ENCODE data around the gene ARF3.

Gene ARF3

GRCh38 chr12:48980389-48980952 lies 23.2 kb upstream of the ARF3 start:
- Histone ChIP-seq H3K9me3 (ENCODE audit: control insufficient read depth, low read length) (no peaks in the 10 kb centered on the region), H3K4me1 (ENCODE audit: control insufficient read depth, insufficient read depth, low read length, poor library complexity, severe bottlenecking) (peaks cover 18% of the 10 kb centered on the region), H3K27ac (ENCODE audit: low read depth, low read length, severe bottlenecking) (no peak overlapping the region), H3K4me3 (ENCODE audit: extremely low read depth, insufficient read depth, low read length, poor library complexity, severe bottlenecking) (peak overlapping the region; percentile 28), H3K36me3 (ENCODE audit: control insufficient read depth, insufficient read depth, low read length) (no peaks in the 10 kb centered on the region)
- WGBS, 2 experiments (ENCODE audit: insufficient coverage in 2 of 2), result 2 to 4% methylated on average over 36 to 38 of the region's 46 CpGs

- Histone ChIP-seq H3K9me3 (ENCODE audit: control insufficient read depth, low read length) (no peaks in the 10 kb centered on the region), H3K36me3 (ENCODE audit: control insufficient read depth, insufficient read depth, low read length) (no peaks in the 10 kb centered on the region), H3K27ac (ENCODE audit: low read depth, low read length, severe bottlenecking) (no peak overlapping the region), H3K4me3 (ENCODE audit: extremely low read depth, insufficient read depth, low read length, poor library complexity, severe bottlenecking) (no peak overlapping the region), H3K4me1 (ENCODE audit: control insufficient read depth, insufficient read depth, low read length, poor library complexity, severe bottlenecking) (peaks cover 18% of the 10 kb centered on the region)
- WGBS, 2 experiments (ENCODE audit: insufficient coverage in 2 of 2), result 3 to 4% methylated on average over 51 to 55 of the region's 55 CpGs
Observed at GRCh38 chr12:48979602-48980388, 22.5 kb upstream of the ARF3 start.

DNA sequence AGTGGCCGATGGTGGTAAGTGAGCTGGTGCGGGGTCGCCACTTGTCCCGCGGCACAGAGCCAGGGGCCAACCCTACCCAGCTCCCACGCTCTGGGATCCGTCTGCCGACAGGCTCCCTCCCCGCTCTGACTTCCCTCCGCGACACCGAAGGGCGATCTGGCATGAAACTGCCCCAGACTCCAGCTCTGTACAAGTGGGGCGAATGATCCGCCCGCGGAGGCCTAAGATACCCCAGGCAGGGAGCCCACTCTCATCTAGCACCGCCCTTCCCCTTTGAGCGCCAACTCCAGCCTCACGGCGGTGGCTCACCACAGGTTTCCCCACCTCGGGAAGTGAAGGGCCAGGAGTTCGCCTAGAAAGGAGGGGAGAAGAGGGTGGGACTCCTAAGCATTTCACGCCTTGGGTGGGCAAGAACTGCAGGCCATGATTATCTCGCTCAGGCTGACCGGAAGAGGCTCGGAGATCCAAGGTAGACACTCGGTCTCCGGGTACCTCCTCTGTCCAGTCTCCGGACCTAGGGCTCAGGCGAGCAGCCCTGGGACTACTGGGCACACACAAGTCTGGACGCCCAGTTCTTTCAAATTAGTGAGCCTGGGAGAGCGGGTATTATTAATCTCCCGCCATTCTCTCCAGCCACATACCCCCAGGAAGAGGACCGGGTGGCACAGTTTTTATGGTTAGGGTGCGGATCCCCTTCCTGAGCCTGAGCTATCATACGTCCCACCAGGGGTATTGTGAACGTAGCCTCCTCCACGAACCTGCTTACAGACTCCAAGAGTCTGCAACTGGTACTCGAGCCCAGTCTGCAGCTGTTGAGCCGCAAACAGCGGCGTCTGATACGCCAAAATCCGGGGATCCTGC lies 21.7 kb upstream of the ARF3 start:
- no peak overlapping the region for H3K27ac ChIP-seq (ENCODE audit: low read depth, low read length, severe bottlenecking)
- no peaks in the 10 kb centered on the region for H3K36me3 ChIP-seq (ENCODE audit: control insufficient read depth, insufficient read depth, low read length)
- no peaks in the 10 kb centered on the region for H3K9me3 ChIP-seq (ENCODE audit: control insufficient read depth, low read length)
- no peak overlapping the region for H3K4me3 ChIP-seq (ENCODE audit: extremely low read depth, insufficient read depth, low read length, poor library complexity, severe bottlenecking)
- peaks cover 18% of the 10 kb centered on the region for H3K4me1 ChIP-seq (ENCODE audit: control insufficient read depth, insufficient read depth, low read length, poor library complexity, severe bottlenecking)
- WGBS, 2 experiments (ENCODE audit: insufficient coverage in 2 of 2), result 3 to 8% methylated on average over 30 to 34 of the region's 45 CpGs

DNA sequence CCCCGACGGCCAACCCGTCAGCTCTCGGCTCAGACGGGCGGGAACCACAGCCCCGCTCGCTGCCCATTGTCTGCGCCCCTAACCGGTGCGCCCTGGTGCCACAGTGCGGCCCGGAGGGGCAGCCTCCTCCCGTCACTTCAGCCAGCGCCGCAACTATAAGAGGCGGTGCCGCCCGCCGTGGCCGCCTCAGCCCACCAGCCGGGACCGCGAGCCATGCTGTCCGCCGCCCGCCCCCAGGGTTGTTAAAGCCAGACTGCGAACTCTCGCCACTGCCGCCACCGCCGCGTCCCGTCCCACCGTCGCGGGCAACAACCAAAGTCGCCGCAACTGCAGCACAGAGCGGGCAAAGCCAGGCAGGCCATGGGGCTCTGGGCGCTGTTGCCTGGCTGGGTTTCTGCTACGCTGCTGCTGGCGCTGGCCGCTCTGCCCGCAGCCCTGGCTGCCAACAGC lies 21.0 kb upstream of the ARF3 start, which contains the start of gene WNT1:
Gene WNT1 (plus strand): TSS at position 32 of the 450 bp plus-strand sequence. CDS start 329 bp downstream, at position 361.
- H3K36me3 ChIP-seq (ENCODE audit: control insufficient read depth, insufficient read depth, low read length), result no peaks in the 10 kb centered on the region
- no peak within 1 kb of the TSS for H3K4me3 ChIP-seq (ENCODE audit: extremely low read depth, insufficient read depth, low read length, poor library complexity, severe bottlenecking)
- no peaks in the 10 kb centered on the region for H3K9me3 ChIP-seq (ENCODE audit: control insufficient read depth, low read length)
- 2 to 3% methylated on average over 35 to 42 of the region's 45 CpGs for WGBS, 2 experiments (ENCODE audit: insufficient coverage in 2 of 2)
- no peak within 1 kb of the TSS for H3K27ac ChIP-seq (ENCODE audit: low read depth, low read length, severe bottlenecking)
- H3K4me1 ChIP-seq (ENCODE audit: control insufficient read depth, insufficient read depth, low read length, poor library complexity, severe bottlenecking), result peaks cover 18% of the 10 kb centered on the region

- H3K9me3 ChIP-seq (ENCODE audit: control insufficient read depth, low read length), result no peaks in the 10 kb centered on the region
- H3K27ac ChIP-seq (ENCODE audit: low read depth, low read length, severe bottlenecking), result no peak overlapping the region
- H3K36me3 ChIP-seq (ENCODE audit: control insufficient read depth, insufficient read depth, low read length), result no peaks in the 10 kb centered on the region
- no peak overlapping the region for H3K4me3 ChIP-seq (ENCODE audit: extremely low read depth, insufficient read depth, low read length, poor library complexity, severe bottlenecking)
- 24 to 30% methylated on average over 28 to 45 of the region's 50 CpGs for WGBS, 2 experiments (ENCODE audit: insufficient coverage in 2 of 2)
- peaks cover 18% of the 10 kb centered on the region for H3K4me1 ChIP-seq (ENCODE audit: control insufficient read depth, insufficient read depth, low read length, poor library complexity, severe bottlenecking)
Observed at GRCh38 chr12:48977290-48978281, 20.3 kb upstream of the ARF3 start.

- WGBS, 2 experiments (ENCODE audit: insufficient coverage in 2 of 2), result 13 to 15% methylated on average over 12 to 15 of the region's 19 CpGs
- H3K4me1 ChIP-seq (ENCODE audit: control insufficient read depth, insufficient read depth, low read length, poor library complexity, severe bottlenecking), result peaks cover 18% of the 10 kb centered on the region
- H3K4me3 ChIP-seq (ENCODE audit: extremely low read depth, insufficient read depth, low read length, poor library complexity, severe bottlenecking), result no peak overlapping the region
- H3K36me3 ChIP-seq (ENCODE audit: control insufficient read depth, insufficient read depth, low read length), result no peaks in the 10 kb centered on the region
- no peaks in the 10 kb centered on the region for H3K9me3 ChIP-seq (ENCODE audit: control insufficient read depth, low read length)
- H3K27ac ChIP-seq (ENCODE audit: low read depth, low read length, severe bottlenecking), result no peak overlapping the region
Observed at GRCh38 chr12:48973941-48974673, 16.8 kb upstream of the ARF3 start.

DNA sequence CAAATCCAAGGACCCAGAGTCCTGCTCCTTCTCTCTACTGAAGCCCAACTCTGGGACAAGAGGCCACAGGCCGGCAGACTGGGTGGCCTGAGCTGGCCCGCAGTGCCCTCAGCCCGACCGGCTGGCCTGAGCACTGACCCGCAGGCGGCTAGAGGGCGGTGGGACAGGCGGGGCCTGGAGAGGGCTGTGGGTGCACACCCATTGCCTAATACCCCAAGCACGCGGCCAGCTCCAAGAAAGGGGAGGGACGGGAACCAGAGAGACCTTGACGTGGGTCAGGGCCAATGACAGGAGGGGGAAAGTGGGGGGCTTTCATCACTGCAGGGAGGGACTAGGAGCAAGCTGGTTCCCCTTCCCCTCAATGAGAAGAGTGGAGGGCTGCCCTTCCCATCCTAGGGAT lies 16.2 kb upstream of the ARF3 start:
- no peaks in the 10 kb centered on the region for H3K9me3 ChIP-seq (ENCODE audit: control insufficient read depth, low read length)
- no peaks in the 10 kb centered on the region for H3K36me3 ChIP-seq (ENCODE audit: control insufficient read depth, insufficient read depth, low read length)
- no peak overlapping the region for H3K4me3 ChIP-seq (ENCODE audit: extremely low read depth, insufficient read depth, low read length, poor library complexity, severe bottlenecking)
- WGBS, 2 experiments (ENCODE audit: insufficient coverage in 2 of 2), result 55 to 59% methylated on average over 8 to 12 of the region's 12 CpGs
- no peak overlapping the region for H3K27ac ChIP-seq (ENCODE audit: low read depth, low read length, severe bottlenecking)
- peaks cover 12% of the 10 kb centered on the region for H3K4me1 ChIP-seq (ENCODE audit: control insufficient read depth, insufficient read depth, low read length, poor library complexity, severe bottlenecking)

DNA sequence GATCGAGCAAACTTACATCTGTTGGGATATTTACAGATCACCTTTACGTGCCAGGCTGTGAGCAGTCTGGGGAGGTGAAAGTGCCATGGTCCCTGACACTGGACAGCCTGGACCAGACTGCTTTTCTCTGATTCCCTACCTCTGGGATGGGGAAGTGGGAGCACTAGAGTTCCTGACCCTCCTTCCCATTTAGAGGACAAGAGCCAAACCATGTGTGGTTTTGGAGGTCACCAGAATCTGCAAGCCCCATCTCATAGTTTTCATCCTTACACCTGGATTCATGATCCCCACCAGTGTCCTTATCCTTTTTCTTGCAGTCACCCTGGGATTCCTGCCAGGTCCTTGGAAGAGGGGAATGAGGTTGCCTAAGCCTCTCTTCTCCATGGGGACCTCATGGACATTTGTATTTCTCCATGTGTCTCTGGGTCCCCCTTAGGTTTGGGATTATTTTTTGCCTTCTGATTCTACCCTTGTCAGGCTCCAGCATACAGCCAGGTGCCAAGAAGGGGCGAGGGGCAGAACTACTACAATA lies 15.7 kb upstream of the ARF3 start:
- Histone ChIP-seq H3K4me1 (ENCODE audit: control insufficient read depth, insufficient read depth, low read length, poor library complexity, severe bottlenecking) (peaks cover 12% of the 10 kb centered on the region), H3K36me3 (ENCODE audit: control insufficient read depth, insufficient read depth, low read length) (no peaks in the 10 kb centered on the region), H3K27ac (ENCODE audit: low read depth, low read length, severe bottlenecking) (no peak overlapping the region), H3K9me3 (ENCODE audit: control insufficient read depth, low read length) (no peaks in the 10 kb centered on the region), H3K4me3 (ENCODE audit: extremely low read depth, insufficient read depth, low read length, poor library complexity, severe bottlenecking) (no peak overlapping the region)
- WGBS, 2 experiments (ENCODE audit: insufficient coverage in 2 of 2), result 75% methylated on average over 2 of the region's 3 CpGs; no CpG with 5 or more reads in 1 of the 2 experiments

DNA sequence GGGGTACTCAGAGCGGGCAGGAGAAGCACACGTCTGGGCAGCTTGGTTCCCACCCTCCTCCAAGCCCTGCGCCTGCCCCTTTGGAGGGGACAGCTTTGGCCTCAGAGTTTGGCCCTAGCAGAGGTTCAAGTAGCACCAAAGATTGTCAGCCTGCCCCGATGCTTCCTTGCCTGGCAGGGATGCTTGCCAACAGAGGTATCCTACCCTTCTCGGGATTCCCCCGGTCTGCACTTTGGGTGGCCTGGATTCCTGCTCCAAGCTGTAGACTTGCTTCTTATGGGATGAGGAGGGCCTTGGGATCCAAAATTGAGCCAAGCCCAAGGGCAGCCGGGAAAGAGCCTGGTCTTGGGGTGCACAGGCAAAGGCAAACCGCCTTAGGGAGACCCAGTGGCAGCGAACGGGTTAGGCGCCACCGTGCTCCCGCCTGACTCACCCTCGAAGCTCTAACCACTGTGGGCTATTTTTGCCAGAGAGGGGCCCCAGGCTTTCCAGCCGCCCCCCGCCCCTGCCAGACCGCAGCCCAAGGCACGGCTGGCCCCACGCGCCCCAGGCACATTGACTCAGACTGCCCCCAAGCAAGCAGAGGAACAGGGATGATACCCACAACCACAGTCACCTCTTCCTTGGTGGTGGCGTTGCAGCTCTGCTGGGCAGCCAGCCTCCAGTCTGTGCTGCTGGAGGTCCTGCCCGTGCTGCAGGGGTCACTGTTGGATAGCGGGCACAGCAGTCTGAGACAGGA lies 15.1 kb upstream of the ARF3 start:
- Histone ChIP-seq H3K27ac (ENCODE audit: low read depth, low read length, severe bottlenecking) (no peak overlapping the region), H3K9me3 (ENCODE audit: control insufficient read depth, low read length) (no peaks in the 10 kb centered on the region), H3K36me3 (ENCODE audit: control insufficient read depth, insufficient read depth, low read length) (no peaks in the 10 kb centered on the region), H3K4me3 (ENCODE audit: extremely low read depth, insufficient read depth, low read length, poor library complexity, severe bottlenecking) (no peak overlapping the region), H3K4me1 (ENCODE audit: control insufficient read depth, insufficient read depth, low read length, poor library complexity, severe bottlenecking) (peaks cover 12% of the 10 kb centered on the region)
- WGBS, 2 experiments (ENCODE audit: insufficient coverage in 2 of 2), result 80 to 83% methylated on average over 16 to 22 of the region's 23 CpGs
